GM19351 (cell line): Measurements from ENCODE around the gene DNASE1L1.

Source experiments
- ATAC-seq: cut with Tn5 transposase; IDR thresholded peaks from one replicate; pipeline ENCODE4 v1.9.1; 2021; ENCODE audit warnings: mild to moderate bottlenecking, moderate library complexity; ENCODE audit not compliant: unreplicated experiment

DNASE1L1 gene

DNA sequence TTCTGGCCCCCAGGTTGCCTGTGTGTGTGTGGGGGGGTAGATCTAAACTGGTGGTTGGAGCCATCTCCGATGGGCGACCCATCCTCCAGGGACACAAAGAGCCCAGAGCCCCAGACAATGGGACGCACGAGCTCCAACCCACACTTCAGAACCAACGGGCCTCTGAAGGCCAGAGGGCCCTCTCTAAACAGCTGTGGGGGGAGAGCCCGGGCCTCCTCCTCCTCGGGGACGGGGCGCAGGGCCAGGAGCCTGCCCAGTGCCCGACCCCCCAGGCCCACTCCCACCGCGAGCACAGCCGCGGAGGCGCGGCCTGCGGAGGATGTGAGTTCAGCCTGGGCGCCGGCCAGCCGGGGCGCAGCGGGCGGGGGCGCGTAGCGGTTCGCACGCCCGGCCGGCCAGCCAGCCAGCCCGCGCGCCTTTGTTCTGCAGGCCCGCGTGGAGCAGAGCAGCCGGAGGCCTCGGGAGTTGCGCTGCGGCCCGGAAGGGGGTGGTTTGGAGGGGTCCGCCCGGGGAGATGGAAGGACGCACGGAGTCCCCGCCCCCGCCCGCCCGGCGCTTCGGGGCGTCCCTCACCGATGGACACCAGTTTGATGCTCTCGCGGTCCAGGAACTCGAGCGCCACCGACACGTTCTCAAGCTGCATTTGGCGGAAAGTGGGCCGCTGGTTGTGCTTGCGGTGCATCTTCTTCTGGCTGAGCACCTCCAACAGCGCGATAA is 38.6 kb downstream of the DNASE1L1 start:
- no peak for ATAC-seq

DNA sequence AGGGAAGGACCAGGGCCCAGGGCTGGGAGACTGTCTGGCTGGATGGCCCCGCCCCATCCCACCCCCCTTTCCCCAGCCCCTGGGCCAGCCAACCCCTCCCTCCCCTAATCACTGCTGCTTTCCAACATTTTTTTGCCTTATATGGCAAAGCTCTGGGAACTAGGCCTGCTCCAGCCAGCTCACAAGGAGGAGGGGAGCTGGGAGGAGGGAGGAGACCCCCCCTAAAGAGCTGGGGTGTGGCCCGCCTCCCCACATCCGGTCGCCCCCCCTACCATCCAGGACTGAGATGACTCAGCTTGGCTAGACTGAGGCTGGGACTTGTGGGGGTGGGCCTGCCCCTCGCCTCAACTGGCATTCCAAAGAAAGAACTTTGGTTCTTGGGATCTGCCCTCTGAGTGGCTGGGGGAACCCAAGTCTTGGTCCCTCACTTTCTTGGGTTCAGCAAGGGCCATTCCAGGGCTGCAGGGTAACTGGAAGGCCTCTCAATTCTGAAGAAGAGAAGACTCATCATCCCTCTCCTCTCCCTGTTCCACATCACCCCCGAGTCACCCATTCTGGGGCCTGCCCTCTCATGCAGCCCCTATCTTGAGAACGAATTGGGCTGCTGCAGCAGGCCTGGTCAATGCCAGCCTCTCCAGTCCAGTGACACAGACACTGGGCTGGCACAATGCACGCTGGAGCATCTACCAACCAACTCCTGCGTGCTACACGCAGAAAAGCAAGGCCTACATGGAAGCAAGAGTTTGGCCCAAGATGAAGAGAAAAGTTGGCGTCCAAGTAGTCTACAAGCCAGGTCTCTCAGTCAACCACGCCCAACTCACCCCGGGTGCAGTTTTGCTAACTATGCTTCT is 39.4 kb downstream of the DNASE1L1 start:
- no peak for ATAC-seq

DNA sequence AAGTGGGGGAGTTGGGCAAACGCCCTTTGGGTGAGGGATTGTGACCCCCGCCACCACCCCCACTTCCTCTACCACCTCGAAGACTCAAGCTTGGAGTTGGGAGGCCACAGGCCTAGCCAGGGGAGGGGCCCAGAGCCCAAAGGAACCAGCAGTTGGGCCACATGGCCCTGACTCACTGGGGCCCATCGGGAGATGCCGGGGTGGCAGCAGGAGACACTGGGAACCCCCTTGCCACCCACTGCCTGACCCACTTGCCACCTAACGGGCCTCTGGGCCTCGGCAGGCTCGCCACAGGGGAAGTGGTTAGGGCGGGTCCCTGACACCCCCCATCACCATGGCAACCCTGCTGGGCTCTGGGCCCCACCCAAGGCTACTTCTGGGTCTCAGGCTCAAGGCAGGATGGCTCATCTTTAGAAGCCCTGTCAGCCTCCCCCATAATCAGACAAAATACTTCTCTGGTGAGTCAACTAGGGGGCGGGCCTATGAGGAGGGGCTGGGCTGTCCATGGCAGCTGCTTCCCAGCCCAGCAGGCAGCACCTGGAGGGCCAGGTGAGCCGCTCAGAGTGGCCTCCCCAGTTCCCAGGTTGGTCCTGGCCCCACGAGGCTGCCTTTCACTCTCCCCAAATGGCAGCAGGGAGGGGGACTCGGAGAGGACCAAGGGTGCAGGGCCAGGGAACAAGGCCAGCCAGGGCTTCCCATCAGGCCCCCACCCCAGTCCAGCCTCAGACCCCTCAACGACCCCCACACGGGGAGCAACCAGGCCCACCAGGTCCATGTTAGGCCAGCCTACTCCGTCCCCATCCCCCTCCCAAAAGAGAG is 40.2 kb downstream of the DNASE1L1 start:
- peak; percentile 33 for ATAC-seq

DNA sequence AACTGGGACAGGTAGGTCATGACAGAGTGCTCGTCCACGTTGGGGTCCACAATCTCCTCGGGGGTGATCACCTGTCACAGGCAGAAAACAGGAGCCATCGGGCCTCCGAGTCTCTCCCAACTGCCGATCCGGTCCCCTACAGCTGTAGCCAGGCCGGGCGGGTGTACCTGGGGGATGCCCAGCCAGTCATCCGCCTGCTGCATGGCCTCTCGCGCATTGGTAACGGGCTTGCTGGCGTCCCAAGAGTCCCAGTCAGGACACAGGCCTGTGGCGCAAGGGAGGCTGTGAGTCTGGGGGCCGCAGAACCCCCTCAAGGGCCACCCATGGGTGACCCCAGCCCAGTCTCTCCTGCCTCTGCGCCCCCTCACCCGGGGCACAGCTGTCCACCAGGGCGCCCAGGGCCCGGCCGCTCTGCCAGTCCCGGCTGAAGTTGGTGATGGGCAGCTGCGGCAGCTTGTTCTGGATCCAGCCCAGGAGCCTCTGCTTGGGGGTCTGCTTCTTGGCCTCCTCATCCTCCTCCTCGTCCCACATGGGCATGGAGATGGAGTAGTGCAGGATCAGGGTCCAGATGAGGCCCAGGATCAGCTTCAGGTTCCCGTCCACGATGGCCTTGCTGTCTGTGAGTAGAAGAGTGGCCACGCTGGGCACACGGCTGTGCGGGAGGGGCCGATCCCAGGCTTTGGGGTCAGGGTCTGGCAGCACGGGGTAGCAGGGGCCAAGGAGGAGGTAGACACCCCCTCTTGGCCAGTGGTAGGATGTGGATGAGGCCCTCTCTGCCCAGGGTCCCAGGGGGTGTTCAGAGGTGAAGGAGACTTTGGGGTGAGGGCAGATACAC is 41.4 kb downstream of the DNASE1L1 start:
- no peak for ATAC-seq

DNA sequence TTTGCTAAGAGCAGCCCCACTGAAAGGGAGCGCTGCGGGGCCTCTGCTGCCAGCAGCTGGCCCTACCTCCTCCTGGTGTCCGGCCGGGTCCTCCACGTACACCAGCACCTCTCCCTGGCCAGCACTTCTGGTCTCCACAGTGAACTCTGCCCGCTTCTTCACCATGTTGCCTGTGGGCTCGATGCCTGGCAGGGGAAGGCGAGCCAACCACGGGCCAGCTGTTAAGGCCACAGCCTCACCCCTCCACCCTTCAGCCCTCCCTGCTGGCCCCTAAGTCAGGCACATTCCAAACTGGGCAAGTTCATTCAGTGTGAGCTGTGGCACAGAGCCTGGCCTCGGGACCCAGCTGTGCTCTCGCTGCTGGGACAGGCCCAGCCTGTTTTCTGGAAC is 42.4 kb downstream of the DNASE1L1 start:
- no peak for ATAC-seq

DNA sequence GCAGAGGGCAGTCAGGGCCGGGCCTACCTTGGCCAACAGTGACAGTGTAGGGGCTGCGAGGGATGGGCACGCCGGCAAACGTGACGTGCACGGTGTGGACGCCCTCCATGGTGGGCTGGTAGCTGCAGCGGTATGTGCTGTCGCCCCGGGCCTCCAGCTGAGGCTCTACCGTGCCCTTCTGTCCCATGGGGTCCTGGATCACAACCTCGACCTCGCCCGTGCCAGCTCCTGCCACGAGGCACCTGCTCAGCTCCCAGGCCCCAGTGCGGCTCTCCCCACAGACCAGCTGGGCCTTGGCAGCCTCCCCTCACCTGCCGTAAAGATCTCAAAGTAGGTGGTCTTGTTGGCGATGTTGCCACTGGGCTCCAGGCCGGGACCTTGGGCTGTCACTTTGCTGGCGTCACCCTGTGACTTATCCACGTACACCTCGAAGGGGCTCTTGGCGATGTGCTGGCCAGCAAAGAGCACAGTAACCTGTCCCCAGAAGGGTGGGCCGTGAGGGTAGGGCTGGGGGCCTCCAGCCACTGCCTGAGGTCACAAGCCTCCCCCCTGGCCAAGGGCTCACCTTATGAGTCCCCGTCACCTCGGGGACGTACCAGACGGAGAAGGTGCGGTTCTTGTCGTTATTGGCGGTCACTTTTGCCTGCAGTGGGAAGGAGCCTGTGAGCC is 42.9 kb downstream of the DNASE1L1 start:
- no peak for ATAC-seq

DNA sequence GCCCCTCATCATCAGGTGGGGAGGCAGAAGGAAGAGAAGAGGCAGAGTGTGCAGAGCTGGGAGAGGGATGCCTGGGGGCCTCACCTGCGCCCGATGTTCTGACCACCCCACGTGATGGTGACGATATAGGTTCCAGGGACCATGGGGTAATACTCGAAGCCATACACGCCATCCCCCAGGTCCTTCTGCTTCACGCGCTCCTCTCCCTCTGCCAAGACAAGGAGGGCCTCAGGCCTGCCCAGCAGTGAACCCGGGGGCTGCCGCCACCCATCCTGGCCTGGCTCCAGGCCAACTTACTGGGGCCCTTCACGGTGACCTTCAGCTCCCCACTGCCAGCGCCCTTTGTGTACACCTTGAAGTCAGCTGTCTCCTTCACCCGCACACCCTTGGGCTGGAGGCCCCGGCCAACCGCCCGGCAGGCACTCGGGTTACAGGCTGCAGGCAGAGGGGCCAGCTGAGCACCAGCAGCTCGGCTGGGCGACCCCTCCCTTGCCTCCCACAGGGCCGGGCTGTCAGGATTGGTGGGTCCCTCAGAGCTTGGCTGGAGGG is 43.9 kb downstream of the DNASE1L1 start:
- no peak for ATAC-seq

DNA sequence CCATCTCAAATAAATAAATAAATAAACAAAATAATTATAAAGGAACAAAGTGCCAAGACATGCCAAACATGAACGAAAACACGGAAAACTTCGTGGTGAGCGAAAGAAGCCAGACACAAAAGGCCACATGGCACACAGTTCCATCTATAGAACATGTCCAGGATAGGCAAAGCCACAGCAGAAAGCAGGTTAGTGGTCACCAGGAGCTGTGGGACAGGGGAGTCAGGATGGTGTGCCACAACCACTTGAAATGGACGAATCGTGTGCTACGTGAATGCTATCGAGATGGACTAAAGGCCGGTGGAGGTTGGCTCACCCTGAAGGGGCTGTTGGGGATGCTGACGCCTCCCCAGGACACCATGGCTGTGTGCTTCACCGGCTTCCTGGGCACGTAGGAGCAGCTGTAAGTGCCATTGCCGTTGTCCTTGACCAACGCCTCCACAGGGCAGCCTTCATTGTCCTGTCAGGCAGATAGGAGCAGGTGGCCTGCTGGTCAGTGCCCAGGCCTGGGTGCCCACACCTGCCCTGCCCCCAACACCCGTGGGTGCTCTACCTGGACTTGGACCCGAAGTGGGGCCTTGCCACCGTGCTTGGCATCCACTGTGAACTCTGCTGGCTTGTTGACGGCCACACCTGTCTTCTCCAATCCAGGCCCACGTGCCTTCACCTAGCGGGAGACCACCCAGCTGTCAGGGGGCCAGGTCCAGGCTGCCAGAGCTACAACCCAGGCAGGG is 45.2 kb downstream of the DNASE1L1 start:
- no peak for ATAC-seq

DNA sequence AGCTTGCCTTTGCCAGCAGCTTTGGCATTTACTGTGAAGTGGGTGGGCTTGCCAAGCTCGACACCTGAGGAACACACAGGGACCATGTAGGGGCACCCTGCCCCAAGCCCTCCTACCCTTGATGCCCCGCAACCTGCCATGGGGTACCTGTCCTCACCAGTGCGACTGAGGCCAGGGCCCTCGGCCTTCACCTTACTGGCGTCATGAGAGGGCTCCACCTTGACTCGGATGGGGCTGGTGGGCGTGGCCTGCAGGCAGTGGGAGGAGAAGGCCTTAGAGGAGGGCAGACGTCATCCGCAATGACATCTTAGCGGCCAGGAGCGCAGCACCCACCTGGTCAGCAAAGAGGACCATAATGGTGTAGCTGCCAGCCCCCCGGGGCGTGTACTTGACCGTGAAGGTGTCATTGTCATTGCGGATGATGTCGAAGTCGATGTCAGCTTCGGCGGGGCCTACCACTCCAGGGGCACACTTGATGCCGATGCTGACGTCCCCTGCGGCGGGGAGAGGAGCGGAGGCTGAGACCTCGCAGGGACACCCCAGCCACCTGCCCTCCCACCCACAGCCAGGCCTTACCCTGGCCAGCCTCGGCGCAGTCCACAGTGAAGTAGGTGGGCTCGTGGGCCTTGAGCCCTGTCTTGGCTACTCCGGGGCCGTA is 46.8 kb downstream of the DNASE1L1 start:
- ATAC-seq: no peak

DNA sequence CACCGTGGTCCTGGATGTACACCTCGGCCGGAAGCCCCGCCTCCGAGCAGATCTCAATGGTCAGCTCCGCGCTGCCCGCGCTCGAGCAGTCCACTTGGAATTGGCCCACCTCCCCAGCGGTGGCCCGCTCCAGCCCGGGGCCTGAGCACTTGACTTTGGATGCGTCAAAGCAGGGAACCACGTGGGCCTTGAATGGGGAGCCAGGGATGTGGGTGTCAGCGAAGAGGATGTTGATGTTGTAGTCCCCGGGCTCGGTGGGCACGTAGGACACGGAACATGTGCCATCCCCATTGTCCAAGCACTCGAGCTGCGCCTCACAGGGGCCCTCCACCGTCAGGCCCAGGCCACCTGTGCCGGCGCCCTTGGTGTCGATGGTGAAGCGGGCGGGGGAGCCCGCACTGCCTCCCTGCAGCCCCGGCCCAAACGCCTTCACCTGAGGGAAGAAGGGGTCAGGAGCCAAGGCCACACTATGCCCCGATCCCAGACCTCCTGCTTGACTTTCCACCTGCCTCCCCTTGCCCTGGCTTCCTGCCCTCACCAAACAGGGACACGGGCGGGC is 48.8 kb downstream of the DNASE1L1 start:
- ATAC-seq: no peak

DNA sequence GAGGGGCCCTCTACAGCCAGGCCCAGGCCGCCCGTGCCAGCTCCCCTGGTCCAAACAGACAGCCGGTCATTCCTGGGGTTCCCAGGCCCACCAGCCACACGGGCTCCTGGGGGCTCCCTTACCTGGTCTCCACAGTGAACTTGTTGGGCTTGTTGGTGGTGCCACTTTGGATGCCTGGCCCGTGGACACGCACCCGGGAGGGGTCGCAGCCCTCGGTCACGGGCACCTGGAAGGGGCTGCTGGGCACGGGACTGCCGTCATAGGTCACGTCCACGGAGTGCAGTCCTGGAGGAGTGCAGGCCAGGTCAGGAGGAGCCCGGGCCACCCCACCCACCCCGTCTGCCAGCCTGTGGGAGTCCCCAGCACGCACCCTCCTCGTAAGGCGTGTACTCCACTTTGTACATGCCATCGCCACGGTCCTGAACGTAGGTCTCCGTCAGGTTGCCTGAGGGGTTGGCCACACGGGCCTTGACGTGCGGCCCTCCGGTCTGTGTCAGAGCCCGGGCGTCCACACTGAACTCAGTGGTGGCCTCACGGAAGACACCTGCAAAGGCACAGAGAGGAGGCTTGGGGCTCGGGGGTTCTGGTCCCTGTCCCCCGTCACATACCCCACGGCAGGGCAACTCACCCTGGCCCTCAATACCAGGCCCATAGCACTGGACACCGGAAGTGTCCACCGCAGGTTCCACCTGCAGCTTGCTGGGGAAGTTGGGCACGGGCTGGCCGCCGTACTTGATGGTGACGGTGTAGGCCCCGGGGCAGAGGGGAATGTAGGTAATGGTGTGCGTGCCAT is 49.5 kb downstream of the DNASE1L1 start:
- no peak for ATAC-seq

DNA sequence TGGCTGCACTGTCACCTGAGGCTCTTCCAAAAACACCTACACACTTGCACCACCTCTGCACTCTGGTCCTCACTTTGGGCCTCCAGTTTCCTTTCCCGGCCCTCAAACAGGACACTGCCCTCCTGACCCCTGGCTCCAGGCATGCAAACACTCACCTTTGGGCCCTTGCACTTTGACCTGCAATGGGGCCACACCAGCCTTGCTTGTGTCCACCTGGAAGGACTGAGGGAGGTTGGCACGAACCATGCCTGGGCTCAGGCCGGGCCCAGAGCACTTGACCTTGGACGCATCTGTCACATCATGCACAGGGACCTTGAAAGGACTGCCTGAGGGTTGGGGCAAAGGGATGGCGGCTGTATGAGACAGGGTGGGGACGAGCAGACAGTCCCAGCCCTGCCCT is 50.2 kb downstream of the DNASE1L1 start:
- no peak for ATAC-seq

DNA sequence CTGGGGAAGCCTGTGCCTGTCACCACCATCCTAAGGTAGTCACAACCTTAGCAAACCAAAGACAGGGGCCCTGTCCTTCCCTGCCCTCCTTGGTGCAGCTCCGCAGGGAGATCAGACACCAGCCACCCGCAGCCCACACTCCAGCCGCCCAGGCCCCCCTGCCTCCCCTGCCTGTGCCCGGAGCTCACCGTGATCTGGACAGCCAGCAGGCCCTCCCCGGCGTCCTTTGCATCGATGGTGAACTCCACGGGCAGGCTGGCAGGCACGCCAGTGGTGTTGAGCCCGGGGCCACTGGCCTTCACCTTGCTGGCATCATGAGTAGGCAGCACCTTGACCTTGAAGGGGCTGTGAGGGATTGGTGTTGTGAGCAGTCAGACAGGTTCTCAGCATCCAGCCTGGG is 51.0 kb downstream of the DNASE1L1 start:
- ATAC-seq: no peak

DNA sequence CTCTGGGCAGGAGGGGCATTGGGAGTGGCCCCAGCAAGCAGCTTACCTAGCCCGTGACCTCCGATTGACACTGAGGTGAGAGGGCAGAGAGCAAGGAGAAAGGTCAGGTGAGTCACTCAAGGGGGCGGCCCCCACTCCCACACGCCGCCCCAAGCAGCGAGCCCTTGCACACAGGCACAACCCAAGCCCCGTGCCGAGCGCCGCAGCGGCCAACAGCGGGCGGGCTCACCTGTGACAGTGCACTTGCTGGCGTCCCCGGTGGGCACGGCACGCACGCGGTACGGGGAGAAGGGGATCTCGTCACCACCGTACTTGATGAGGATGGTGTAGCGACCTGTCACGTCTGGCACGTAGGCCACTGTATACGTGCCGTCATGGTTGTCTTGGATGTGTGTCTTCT is 51.8 kb downstream of the DNASE1L1 start:
- ATAC-seq: no peak

DNA sequence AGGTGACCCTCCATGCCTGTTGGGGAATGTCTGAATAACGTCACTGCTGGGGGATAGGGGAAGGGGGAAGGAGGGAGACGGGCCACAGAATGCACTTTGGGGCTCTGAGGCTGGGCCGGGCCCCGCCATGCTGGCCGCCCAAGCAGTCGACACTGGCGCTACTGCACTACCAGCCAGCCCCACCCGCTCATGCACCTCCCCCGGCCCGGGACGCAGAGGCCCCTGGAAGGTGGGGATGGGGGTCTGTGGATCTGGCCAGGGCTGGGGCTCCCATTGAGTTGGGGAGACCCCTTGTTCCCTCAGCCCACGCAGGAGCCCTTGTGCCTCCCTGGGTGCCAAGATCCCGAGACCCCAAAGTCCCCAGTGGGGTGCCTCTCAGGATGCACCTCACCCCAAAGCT is 52.5 kb downstream of the DNASE1L1 start:
- ATAC-seq: no peak

DNA sequence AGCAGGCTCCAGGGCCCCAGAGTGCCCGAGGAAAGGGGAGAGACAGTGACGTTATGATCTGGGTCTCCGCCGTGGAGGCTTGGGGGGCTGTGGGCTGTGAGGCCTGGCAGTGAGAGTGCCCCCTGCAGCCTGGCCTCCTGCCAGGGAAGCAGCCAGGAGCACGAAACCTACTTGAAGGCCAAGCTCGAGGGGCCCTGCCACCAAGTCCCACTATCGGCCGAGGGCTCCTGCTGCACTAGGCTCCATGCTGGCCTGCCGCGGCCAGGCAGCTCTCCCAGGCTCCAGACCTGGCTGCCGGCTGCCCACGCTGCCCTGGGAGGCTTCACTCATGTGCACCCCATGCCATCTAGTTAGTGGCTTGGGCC is 53.3 kb downstream of the DNASE1L1 start:
- ATAC-seq: no peak

DNA sequence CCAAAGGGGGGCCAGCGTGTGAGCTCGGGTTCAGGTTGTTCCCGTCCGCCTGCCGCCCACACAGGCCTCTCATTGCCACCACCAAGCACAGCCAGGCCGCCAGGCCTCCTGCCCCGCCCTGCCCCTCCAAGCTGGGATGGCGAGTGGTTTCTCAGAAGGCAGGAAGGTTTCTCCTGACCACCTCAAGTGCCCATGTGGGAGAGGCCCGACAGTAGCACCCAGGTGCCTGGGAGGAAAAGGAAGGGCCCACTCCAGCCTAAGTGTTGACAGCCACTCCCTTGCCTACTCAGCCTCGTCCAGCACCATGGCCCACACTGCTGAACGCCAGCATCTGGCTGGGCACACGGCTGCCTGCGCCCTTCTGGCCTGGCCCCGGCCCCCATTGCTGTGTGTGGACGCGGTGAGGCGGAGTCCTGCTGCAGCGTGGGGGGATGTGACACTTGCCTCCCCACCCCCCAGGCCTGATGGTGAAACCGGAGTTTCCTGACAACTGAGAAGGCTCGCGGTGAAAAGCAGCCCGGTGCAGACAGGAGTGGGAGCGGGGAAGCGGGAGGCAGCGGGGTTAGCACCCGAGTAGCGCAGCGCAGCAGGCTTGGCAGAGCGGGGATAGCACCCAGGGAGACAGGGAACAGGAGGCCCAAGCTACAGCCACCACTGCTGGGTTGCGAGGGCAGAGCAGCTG is 53.8 kb downstream of the DNASE1L1 start:
- ATAC-seq: no peak
